ENCODE data around the gene CCDC197. TPM values are rescaled to one million over a fixed set of nuclear protein-coding genes. Genes with fewer than 3 reads are reported as not detected.

CCDC197 gene
- total RNA-seq (0.04 TPM), polyA plus RNA-seq (ENCODE audit: insufficient read depth in 1 of 8, insufficient read length in 8 of 8, low replicate concordance in 1 of 8) (under 1 TPM in 3 of 8 donors, not detected in 5; 0.18 to 0.32 (median 0.27) TPM)
- long read RNA-seq, donor 1: 0 reads
- long read RNA-seq, donor 2: 0 reads
- long read RNA-seq, donor 3: 0 reads
- long read RNA-seq, donor 4: 0 reads
- long read RNA-seq, donor 5: 0 reads
- long read RNA-seq, donor 6: 0 reads
- long read RNA-seq, donor 7: 0 reads
- long read RNA-seq, donor 8: 0 reads
- long read RNA-seq, donor 9: 0 reads
- long read RNA-seq, donor 10: 0 reads
- long read RNA-seq, donor 11: 0 reads

GRCh38 chr14:93997082-93997481 is at the start of gene CCDC197:
TSS of gene CCDC197 (plus strand) at chr14:93997301. CDS start at chr14:93998132, 831 bp downstream.
- no peak within 1 kb of the TSS for H3K27ac ChIP-seq (ENCODE audit: low read length)
- no peak for DNase-seq

GRCh38 chr14:93949511-93950075 is 47.5 kb upstream of the CCDC197 start:
- Histone ChIP-seq H3K27ac (ENCODE audit: low read length) (no peak overlapping the region), H3K9me3 (replicated peaks; ENCODE audit: control insufficient read depth, low read depth, low read length) (no peaks in the 10 kb centered on the region), H3K27me3 (ENCODE audit: control insufficient read depth, insufficient read depth, low read length) (no peaks in the 10 kb centered on the region), H3K4me3 (ENCODE audit: low read length) (no peak overlapping the region), H3K36me3 (ENCODE audit: control insufficient read depth, insufficient read depth, low read length) (peaks cover 65% of the 10 kb centered on the region), H3K4me1 (ENCODE audit: control insufficient read depth, insufficient read depth, low read length) (peaks cover 56% of the 10 kb centered on the region)
- no peak for DNase-seq
- 73% methylated on average over 13 of the region's 13 CpGs for WGBS (ENCODE audit: insufficient coverage)

More at GRCh38 chr14:93997082-93997481, at the start of gene CCDC197:
- Histone ChIP-seq H3K9me3 (replicated peaks; ENCODE audit: control insufficient read depth, low read depth, low read length) (no peaks in the 10 kb centered on the region), H3K36me3 (ENCODE audit: control insufficient read depth, insufficient read depth, low read length) (no peaks in the 10 kb centered on the region), H3K4me3 (ENCODE audit: low read length) (no peak within 1 kb of the TSS), H3K4me1 (ENCODE audit: control insufficient read depth, insufficient read depth, low read length) (peaks cover 58% of the 10 kb centered on the region), H3K27me3 (ENCODE audit: control insufficient read depth, insufficient read depth, low read length) (peaks cover 7% of the 10 kb centered on the region)
- no CpG with 5 or more reads among the region's 1 CpG for WGBS (ENCODE audit: insufficient coverage)

- 88% methylated on average over 19 of the region's 20 CpGs for WGBS (ENCODE audit: insufficient coverage)
- no peak overlapping the region for H3K4me3 ChIP-seq (ENCODE audit: low read length)
- peaks cover 58% of the 10 kb centered on the region for H3K36me3 ChIP-seq (ENCODE audit: control insufficient read depth, insufficient read depth, low read length)
- no peak overlapping the region for H3K27ac ChIP-seq (ENCODE audit: low read length)
- no peak for DNase-seq
- no peaks in the 10 kb centered on the region for H3K9me3 ChIP-seq (replicated peaks; ENCODE audit: control insufficient read depth, low read depth, low read length)
- peaks cover 57% of the 10 kb centered on the region for H3K4me1 ChIP-seq (ENCODE audit: control insufficient read depth, insufficient read depth, low read length)
- no peaks in the 10 kb centered on the region for H3K27me3 ChIP-seq (ENCODE audit: control insufficient read depth, insufficient read depth, low read length)
These were observed 46.0 kb upstream of the CCDC197 start for GRCh38 chr14:93950948-93951634.

GRCh38 chr14:93951635-93952540 is 45.2 kb upstream of the CCDC197 start:
- H3K4me1 ChIP-seq (ENCODE audit: control insufficient read depth, insufficient read depth, low read length): peaks cover 61% of the 10 kb centered on the region
- WGBS (ENCODE audit: insufficient coverage): 63% methylated on average over 4 of the region's 7 CpGs
- H3K27ac ChIP-seq (ENCODE audit: low read length): no peak overlapping the region
- H3K36me3 ChIP-seq (ENCODE audit: control insufficient read depth, insufficient read depth, low read length): peaks cover 51% of the 10 kb centered on the region
- DNase-seq: no peak
- no peaks in the 10 kb centered on the region for H3K9me3 ChIP-seq (replicated peaks; ENCODE audit: control insufficient read depth, low read depth, low read length)
- no peak overlapping the region for H3K4me3 ChIP-seq (ENCODE audit: low read length)
- H3K27me3 ChIP-seq (ENCODE audit: control insufficient read depth, insufficient read depth, low read length): no peaks in the 10 kb centered on the region

- no peaks in the 10 kb centered on the region for H3K27me3 ChIP-seq (ENCODE audit: control insufficient read depth, insufficient read depth, low read length)
- peaks cover 70% of the 10 kb centered on the region for H3K4me1 ChIP-seq (ENCODE audit: control insufficient read depth, insufficient read depth, low read length)
- no peak overlapping the region for H3K27ac ChIP-seq (ENCODE audit: low read length)
- WGBS (ENCODE audit: insufficient coverage): no CpG with 5 or more reads among the region's 3 CpGs
- no peak for DNase-seq
- H3K9me3 ChIP-seq (replicated peaks; ENCODE audit: control insufficient read depth, low read depth, low read length): no peaks in the 10 kb centered on the region
- H3K4me3 ChIP-seq (ENCODE audit: low read length): no peak overlapping the region
- H3K36me3 ChIP-seq (ENCODE audit: control insufficient read depth, insufficient read depth, low read length): peaks cover 45% of the 10 kb centered on the region
These were observed 44.3 kb upstream of the CCDC197 start for GRCh38 chr14:93952829-93953228.

GRCh38 chr14:93953263-93953662 is 43.8 kb upstream of the CCDC197 start:
- Histone ChIP-seq H3K9me3 (replicated peaks; ENCODE audit: control insufficient read depth, low read depth, low read length) (no peaks in the 10 kb centered on the region), H3K27me3 (ENCODE audit: control insufficient read depth, insufficient read depth, low read length) (no peaks in the 10 kb centered on the region), H3K36me3 (ENCODE audit: control insufficient read depth, insufficient read depth, low read length) (peaks cover 41% of the 10 kb centered on the region), H3K27ac (ENCODE audit: low read length) (peak overlapping the region; percentile 13), H3K4me3 (ENCODE audit: low read length) (peak overlapping the region; percentile 10), H3K4me1 (ENCODE audit: control insufficient read depth, insufficient read depth, low read length) (peaks cover 75% of the 10 kb centered on the region)
- 37% methylated on average over 13 of the region's 14 CpGs for WGBS (ENCODE audit: insufficient coverage)
- no peak for DNase-seq

GRCh38 chr14:93953739-93954515 is 43.2 kb upstream of the CCDC197 start:
- peak; percentile 66 for DNase-seq
- H3K36me3 ChIP-seq (ENCODE audit: control insufficient read depth, insufficient read depth, low read length): peaks cover 37% of the 10 kb centered on the region
- WGBS (ENCODE audit: insufficient coverage): 72% methylated on average over 11 of the region's 18 CpGs

GRCh38 chr14:93954516-93954830 is 42.6 kb upstream of the CCDC197 start:
- Histone ChIP-seq H3K9me3 (replicated peaks; ENCODE audit: control insufficient read depth, low read depth, low read length) (no peaks in the 10 kb centered on the region), H3K27me3 (ENCODE audit: control insufficient read depth, insufficient read depth, low read length) (no peaks in the 10 kb centered on the region), H3K4me3 (ENCODE audit: low read length) (no peak overlapping the region), H3K36me3 (ENCODE audit: control insufficient read depth, insufficient read depth, low read length) (peaks cover 32% of the 10 kb centered on the region), H3K27ac (ENCODE audit: low read length) (peak overlapping the region; percentile 55), H3K4me1 (ENCODE audit: control insufficient read depth, insufficient read depth, low read length) (peaks cover 77% of the 10 kb centered on the region)
- WGBS (ENCODE audit: insufficient coverage): 72% methylated on average over 3 of the region's 4 CpGs
- no peak for DNase-seq

More at GRCh38 chr14:93953739-93954515, 43.2 kb upstream of the CCDC197 start:
- peak overlapping the region; percentile 55 for H3K27ac ChIP-seq (ENCODE audit: low read length)
- no peaks in the 10 kb centered on the region for H3K9me3 ChIP-seq (replicated peaks; ENCODE audit: control insufficient read depth, low read depth, low read length)
- peak overlapping the region; percentile 10 for H3K4me3 ChIP-seq (ENCODE audit: low read length)
- H3K27me3 ChIP-seq (ENCODE audit: control insufficient read depth, insufficient read depth, low read length): no peaks in the 10 kb centered on the region
- peaks cover 76% of the 10 kb centered on the region for H3K4me1 ChIP-seq (ENCODE audit: control insufficient read depth, insufficient read depth, low read length)

All from muscle of leg (tissue), 16 donors.